Body of pancreas (tissue), 4 donors: ENCODE measurements around the gene KCND3.

Source experiments
- CTCF ChIP-seq, 7 experiments: fragments of 450-650 bp in 4 of 7; fragments of 200-600 bp in 3 of 7; sonication (generic) in 3 of 7; IDR thresholded peaks; one replicate each; pipeline ENCODE4 v1.5.1; 2016 to 2019; ENCODE audit warnings: antibody characterized with exemption in 7 of 7
- POLR2A ChIP-seq, 3 donors: fragments of 450-650 bp; IDR thresholded peaks; one replicate each; pipeline ENCODE4 v1.6.1; 2016; ENCODE audit warnings: antibody characterized with exemption in 3 of 3, mild to moderate bottlenecking in 2 of 3

- TF ChIP-seq CTCF (IDR thresholded peaks at IDR 0.05), result no peak
- TF ChIP-seq POLR2A (IDR thresholded peaks at IDR 0.05), result no peak
Measured at GRCh38 chr1:111730706-111731105, 258.8 kb downstream of the KCND3 start.
